GM20000 (cell line): ENCODE data around the gene PTPRE.

Source experiments
- DNase-seq: peaks from one replicate; pipeline ENCODE4 v3.0.0; 2012; ENCODE audit warnings: low spot score
- TF ChIP-seq, protein P1 (sequence below): IDR thresholded peaks from 2 replicates; pipeline ENCODE4 v1.5.1; 2012; ENCODE audit warnings: mild to moderate bottlenecking, control low read depth; ENCODE audit errors: extremely low read depth, missing control alignments

The PTPRE gene

GRCh38 chr10:128114901-128115300 lies 208.0 kb downstream of the PTPRE start:
- no peak for DNase-seq
- TF ChIP-seq, protein P1, sequence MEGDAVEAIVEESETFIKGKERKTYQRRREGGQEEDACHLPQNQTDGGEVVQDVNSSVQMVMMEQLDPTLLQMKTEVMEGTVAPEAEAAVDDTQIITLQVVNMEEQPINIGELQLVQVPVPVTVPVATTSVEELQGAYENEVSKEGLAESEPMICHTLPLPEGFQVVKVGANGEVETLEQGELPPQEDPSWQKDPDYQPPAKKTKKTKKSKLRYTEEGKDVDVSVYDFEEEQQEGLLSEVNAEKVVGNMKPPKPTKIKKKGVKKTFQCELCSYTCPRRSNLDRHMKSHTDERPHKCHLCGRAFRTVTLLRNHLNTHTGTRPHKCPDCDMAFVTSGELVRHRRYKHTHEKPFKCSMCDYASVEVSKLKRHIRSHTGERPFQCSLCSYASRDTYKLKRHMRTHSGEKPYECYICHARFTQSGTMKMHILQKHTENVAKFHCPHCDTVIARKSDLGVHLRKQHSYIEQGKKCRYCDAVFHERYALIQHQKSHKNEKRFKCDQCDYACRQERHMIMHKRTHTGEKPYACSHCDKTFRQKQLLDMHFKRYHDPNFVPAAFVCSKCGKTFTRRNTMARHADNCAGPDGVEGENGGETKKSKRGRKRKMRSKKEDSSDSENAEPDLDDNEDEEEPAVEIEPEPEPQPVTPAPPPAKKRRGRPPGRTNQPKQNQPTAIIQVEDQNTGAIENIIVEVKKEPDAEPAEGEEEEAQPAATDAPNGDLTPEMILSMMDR, result no peak

GRCh38 chr10:128115356-128115755 lies 208.5 kb downstream of the PTPRE start:
- TF ChIP-seq, protein P1, result no peak
- no peak for DNase-seq

DNA sequence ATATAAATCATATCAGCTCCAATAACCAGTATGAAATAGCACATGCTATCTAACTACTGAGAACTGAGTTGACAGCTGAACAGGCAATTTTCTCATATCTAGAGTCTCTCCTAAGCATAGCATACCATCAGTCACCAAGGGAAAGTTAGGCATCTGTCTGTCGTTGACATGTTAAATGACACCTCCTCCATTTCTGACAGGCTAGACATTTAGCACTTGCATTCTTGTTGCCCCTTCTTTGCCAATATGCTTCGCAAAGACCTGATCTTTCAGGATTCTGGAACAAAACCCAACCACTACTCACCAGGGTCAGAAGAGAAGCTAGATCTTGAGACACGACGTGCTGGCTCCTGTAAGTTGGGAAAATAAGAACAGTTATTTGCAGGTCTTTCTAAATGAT lies 209.3 kb downstream of the PTPRE start:
- no peak for DNase-seq
- TF ChIP-seq, protein P1, result no peak

DNA sequence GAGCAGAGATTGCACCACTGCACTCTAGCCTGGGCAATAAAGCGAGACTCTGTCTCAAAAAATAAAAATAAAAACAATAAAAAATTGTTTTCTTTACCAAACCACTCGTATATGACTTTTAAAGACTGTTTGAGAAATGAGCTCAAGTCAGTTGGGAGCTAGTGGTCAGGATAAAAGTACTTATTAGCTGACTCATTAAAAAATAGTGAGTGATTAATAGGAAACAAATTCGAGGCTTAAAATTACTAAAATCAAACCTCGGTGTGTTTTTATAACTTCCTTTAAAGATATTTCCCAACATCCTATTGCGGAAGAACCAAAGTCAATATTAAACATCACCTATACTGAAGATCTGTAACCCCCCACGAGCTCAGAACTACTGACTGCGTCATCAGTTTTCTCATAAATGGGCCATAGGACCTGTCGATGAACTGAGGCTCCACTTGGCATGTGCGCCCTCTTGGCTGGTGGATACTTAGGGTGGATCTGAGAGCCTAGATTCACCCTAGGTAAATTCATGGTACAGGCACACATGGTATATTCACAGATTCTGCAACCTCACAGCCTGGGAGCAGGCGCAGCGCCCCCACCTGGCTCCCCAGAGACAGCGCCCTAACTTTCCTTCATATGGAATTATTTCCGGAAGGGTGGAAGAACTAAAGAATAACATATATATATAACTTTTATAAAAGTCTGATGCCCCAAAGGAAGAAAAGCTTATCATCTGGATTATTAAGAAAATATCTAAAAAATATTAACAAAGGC lies 210.1 kb downstream of the PTPRE start:
- no peak for DNase-seq
- TF ChIP-seq, protein P1, result no peak

DNA sequence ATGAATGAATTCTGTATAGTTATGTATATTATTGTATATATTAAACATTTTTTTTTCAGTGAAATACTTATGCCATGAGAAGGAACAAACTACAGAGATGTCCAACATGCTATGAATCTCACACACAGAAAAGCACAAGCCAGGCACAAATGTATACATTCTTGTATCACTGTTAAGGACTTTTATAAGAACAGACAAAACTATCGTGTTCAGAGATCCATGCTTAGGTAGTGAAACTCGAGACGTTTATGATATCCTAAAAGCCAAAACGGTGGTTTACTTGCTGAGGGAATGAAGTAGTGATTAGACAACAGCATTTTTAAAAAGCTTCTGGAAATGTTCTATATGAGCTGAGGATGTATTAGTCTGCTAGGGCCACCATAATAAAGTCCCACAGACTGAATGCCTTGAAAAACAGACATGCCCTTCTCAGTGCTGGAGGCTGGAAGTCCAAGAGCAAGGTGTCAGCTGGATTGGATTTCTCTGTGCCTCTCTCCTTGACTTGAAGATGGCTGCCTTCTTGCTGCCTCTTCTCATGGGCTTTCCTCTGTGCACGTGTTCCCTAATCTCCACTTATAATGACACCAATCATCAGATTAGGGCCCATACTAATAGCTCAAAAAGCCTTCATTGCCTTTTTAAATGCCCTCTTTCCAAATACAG lies 215.0 kb downstream of the PTPRE start:
- TF ChIP-seq, protein P1, result no peak
- DNase-seq, result no peak

- TF ChIP-seq, protein P1, result no peak
- no peak for DNase-seq
Observed at GRCh38 chr10:128122931-128123330, 216.0 kb downstream of the PTPRE start.

GRCh38 chr10:128123846-128124245 lies 216.9 kb downstream of the PTPRE start:
- DNase-seq, result no peak
- TF ChIP-seq, protein P1, result no peak
